ENCODE data around the gene FOXO3. TPM values are rescaled to one million over a fixed set of nuclear protein-coding genes. Genes with fewer than 3 reads are reported as not detected.

The FOXO3 gene
- total and polyA plus RNA-seq, 5 donors from 2014 or later = 16.9 to 24.2 (median 23.3) TPM

DNA sequence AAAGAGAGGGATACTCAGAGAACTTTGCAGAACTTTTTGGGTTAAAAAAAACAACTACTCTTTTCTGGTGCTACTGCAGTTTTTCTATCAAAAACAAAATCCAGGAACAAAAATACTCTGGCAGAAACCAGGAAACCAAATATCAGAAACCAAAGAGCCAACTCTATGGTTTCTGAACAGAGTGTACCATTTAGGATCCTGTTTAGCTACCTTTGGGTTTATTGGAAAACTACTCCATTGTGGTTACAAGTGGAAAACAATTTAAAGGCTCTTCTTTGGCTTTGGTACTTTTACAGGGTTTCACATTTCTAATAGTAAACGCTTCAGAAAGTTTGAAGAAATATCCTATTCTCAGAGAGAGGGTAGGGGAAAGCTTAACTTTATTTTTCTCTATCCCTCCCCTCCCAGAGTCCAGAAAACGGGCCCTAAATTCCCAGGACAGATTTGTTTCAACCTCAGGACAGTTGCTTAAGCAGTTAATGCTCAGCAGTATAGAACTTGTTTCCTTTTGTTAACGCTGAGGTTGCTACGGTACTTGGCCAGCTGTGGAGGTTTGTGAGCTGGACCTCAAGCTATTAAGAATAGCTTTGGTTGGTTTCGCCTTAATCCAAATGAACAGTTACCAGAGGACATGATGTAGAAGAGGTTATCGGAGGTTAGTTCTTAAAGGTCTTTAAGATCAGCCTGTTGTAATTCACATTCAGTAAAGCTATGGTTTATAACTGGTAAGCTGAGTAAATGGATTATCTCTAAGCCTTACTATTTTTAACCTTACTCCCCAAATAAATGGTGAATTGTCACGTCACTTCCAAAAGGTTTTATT lies 47.9 kb downstream of the FOXO3 start:
- Histone ChIP-seq H3K27ac (ENCODE audit: insufficient read depth, low read length, poor library complexity, severe bottlenecking) (no peak overlapping the region), H3K4me1 (ENCODE audit: control insufficient read depth, insufficient read depth, low read length, poor library complexity, severe bottlenecking) (peaks cover 8% of the 10 kb centered on the region), H3K9me3 (ENCODE audit: control insufficient read depth in 2 of 2, low read length in 2 of 2) (peaks cover 0 to 3% of the 10 kb centered on the region in 2 experiments), H3K27me3 (ENCODE audit: control insufficient read depth, insufficient read depth, low read length) (no peaks in the 10 kb centered on the region), H3K4me3 (ENCODE audit: low read depth, low read length) (no peak overlapping the region), H3K36me3 (ENCODE audit: control insufficient read depth, insufficient read depth, low read length) (no peaks in the 10 kb centered on the region)
- ATAC-seq (ENCODE audit: low read depth in 2 of 2) (no peak), DNase-seq (no peak)
- Mint-ChIP-seq H3K4me3 (no peak overlapping the region), H3K27ac (peak overlapping the region in 1 of 3 donors; percentile 27), H3K36me3 (peaks cover 15% of the 10 kb centered on the region), H3K4me1 (peaks cover 36 to 78% (median 54%) of the 10 kb centered on the region in 4 donors), H3K27me3 (no peaks in the 10 kb centered on the region), H3K9me3 (peaks cover 0 to 8% (median 0%) of the 10 kb centered on the region in 7 donors)

- Mint-ChIP-seq H3K36me3 (peaks cover 11% of the 10 kb centered on the region), H3K4me1 (peaks cover 41 to 78% (median 55%) of the 10 kb centered on the region in 4 donors), H3K9me3 (peaks cover 0 to 8% (median 0%) of the 10 kb centered on the region in 7 donors), H3K27me3 (no peaks in the 10 kb centered on the region), H3K4me3 (peak overlapping the region in 1 of 4 donors; percentile 29), H3K27ac (no peak overlapping the region)
- Histone ChIP-seq H3K27ac (ENCODE audit: insufficient read depth, low read length, poor library complexity, severe bottlenecking) (no peak overlapping the region), H3K36me3 (ENCODE audit: control insufficient read depth, insufficient read depth, low read length) (no peaks in the 10 kb centered on the region), H3K4me1 (ENCODE audit: control insufficient read depth, insufficient read depth, low read length, poor library complexity, severe bottlenecking) (peaks cover 5% of the 10 kb centered on the region), H3K27me3 (ENCODE audit: control insufficient read depth, insufficient read depth, low read length) (no peaks in the 10 kb centered on the region), H3K9me3 (ENCODE audit: control insufficient read depth in 2 of 2, low read length in 2 of 2) (peaks cover 0 to 3% of the 10 kb centered on the region in 2 experiments), H3K4me3 (ENCODE audit: low read depth, low read length) (no peak overlapping the region)
- DNase-seq (no peak), ATAC-seq (ENCODE audit: low read depth in 2 of 2) (no peak)
These were observed 48.6 kb downstream of the FOXO3 start for GRCh38 chr6:108609276-108609769.

DNA sequence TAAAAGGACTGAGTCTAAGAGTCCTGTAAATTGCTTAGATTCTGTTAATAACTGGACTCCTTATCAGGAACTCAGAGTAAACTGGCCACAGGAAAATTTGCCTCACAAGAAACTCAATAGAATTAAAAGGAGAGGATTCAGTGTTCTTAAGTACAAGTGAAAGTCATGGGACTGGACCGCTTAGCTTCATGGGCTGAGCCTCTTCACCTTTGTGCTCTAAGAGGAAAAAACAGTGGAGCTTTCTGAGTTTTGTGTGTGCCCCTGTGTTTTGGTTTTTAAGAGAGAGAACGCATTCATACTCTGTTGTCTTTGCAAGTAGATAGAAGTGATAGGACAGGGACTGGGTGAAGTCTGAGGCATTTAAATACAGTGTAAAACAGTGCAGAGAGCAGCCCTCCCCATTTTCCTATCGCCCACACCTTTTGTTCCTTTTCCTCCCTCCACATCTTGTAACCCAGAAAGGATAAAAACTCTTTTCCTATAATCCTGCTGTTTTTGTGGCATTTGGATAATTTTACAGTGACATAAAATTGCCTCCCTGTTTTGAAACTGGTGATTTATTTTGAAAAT lies 49.6 kb downstream of the FOXO3 start:
- DNase-seq (no peak), ATAC-seq (ENCODE audit: low read depth in 2 of 2) (no peak)
- no peak overlapping the region for H3K4me3 ChIP-seq (ENCODE audit: low read depth, low read length)
- Mint-ChIP-seq H3K4me1 (peaks cover 43 to 76% (median 59%) of the 10 kb centered on the region in 4 donors), H3K4me3 (no peak overlapping the region), H3K36me3 (peaks cover 11% of the 10 kb centered on the region), H3K27me3 (no peaks in the 10 kb centered on the region), H3K9me3 (peaks cover 0 to 8% (median 0%) of the 10 kb centered on the region in 7 donors), H3K27ac (no peak overlapping the region)
- H3K9me3 ChIP-seq (ENCODE audit: control insufficient read depth in 2 of 2, low read length in 2 of 2) = peaks cover 0 to 3% of the 10 kb centered on the region in 2 experiments
- H3K4me1 ChIP-seq (ENCODE audit: control insufficient read depth, insufficient read depth, low read length, poor library complexity, severe bottlenecking) = no peaks in the 10 kb centered on the region
- H3K27me3 ChIP-seq (ENCODE audit: control insufficient read depth, insufficient read depth, low read length) = no peaks in the 10 kb centered on the region
- H3K27ac ChIP-seq (ENCODE audit: insufficient read depth, low read length, poor library complexity, severe bottlenecking) = no peak overlapping the region
- no peaks in the 10 kb centered on the region for H3K36me3 ChIP-seq (ENCODE audit: control insufficient read depth, insufficient read depth, low read length)

DNA sequence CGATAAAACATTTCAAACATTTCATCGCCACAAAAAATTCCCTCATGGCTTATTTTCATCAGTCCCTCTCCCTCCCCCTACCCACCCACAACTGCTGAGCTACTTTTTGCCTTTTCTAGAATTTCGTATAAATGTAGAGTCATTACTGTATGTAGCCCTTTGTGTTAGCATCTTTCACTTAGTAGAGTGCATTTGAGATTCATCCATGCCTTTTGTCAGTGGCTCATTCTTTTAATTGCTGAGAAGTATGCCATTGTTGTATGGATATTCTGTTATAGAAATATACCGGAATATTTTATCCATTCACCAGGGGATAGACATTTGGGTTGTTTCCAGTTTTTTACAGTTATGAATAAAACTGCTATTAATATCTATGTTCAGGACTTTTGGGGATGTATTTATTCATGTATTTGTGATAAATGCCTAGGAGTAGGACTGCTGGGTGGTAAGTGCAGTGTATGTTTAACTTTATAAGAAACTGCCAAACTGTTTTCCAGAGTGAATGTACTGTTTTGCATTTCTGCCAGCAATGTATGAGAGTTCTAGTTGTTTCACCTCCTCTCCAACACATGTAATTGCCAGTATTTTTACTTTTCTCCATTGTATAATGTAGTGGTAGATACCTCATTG lies 50.4 kb downstream of the FOXO3 start:
- Histone ChIP-seq H3K27me3 (ENCODE audit: control insufficient read depth, insufficient read depth, low read length) (no peaks in the 10 kb centered on the region), H3K4me3 (ENCODE audit: low read depth, low read length) (no peak overlapping the region), H3K9me3 (ENCODE audit: control insufficient read depth in 2 of 2, low read length in 2 of 2) (peaks cover 0 to 3% of the 10 kb centered on the region in 2 experiments), H3K27ac (ENCODE audit: insufficient read depth, low read length, poor library complexity, severe bottlenecking) (no peak overlapping the region), H3K4me1 (ENCODE audit: control insufficient read depth, insufficient read depth, low read length, poor library complexity, severe bottlenecking) (no peaks in the 10 kb centered on the region), H3K36me3 (ENCODE audit: control insufficient read depth, insufficient read depth, low read length) (no peaks in the 10 kb centered on the region)
- Mint-ChIP-seq H3K4me3 (no peak overlapping the region), H3K27ac (no peak overlapping the region), H3K27me3 (no peaks in the 10 kb centered on the region), H3K36me3 (peaks cover 11% of the 10 kb centered on the region), H3K9me3 (peaks cover 0 to 8% (median 0%) of the 10 kb centered on the region in 7 donors), H3K4me1 (peaks cover 39 to 74% (median 57%) of the 10 kb centered on the region in 4 donors)
- ATAC-seq (ENCODE audit: low read depth in 2 of 2) = no peak
- DNase-seq = no peak

DNA sequence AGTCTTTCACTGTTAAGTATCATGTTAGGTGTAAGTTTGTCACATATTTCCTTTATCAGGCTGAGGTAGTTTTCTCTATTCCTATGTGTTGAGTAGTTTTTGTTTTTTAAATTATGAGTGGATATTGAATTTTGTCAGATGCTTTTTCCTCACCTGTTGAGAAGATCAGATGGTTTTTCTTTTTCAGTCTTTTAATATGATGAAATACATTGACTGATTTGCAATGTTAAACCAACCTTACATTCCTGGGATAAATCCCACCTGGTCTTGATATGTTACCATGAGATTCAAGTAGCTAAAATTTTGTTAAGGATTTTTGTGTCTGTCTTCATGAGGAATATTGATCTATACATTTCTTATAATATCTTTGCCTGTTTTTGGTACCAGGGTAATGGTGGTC lies 52.1 kb downstream of the FOXO3 start:
- peaks cover 39 to 67% (median 53%) of the 10 kb centered on the region in 4 donors for H3K4me1 Mint-ChIP-seq
- no peaks in the 10 kb centered on the region for H3K27me3 Mint-ChIP-seq
- no peak overlapping the region for H3K4me3 Mint-ChIP-seq
- H3K4me3 ChIP-seq (ENCODE audit: low read depth, low read length) = no peak overlapping the region
- H3K9me3 ChIP-seq (ENCODE audit: control insufficient read depth in 2 of 2, low read length in 2 of 2) = peaks cover 0 to 3% of the 10 kb centered on the region in 2 experiments
- H3K36me3 ChIP-seq (ENCODE audit: control insufficient read depth, insufficient read depth, low read length) = no peaks in the 10 kb centered on the region
- DNase-seq (no peak), ATAC-seq (ENCODE audit: low read depth in 2 of 2) (no peak)
- no peaks in the 10 kb centered on the region for H3K4me1 ChIP-seq (ENCODE audit: control insufficient read depth, insufficient read depth, low read length, poor library complexity, severe bottlenecking)
- H3K27ac Mint-ChIP-seq = no peak overlapping the region
- peaks cover 8% of the 10 kb centered on the region for H3K36me3 Mint-ChIP-seq
- H3K27ac ChIP-seq (ENCODE audit: insufficient read depth, low read length, poor library complexity, severe bottlenecking) = no peak overlapping the region
- H3K27me3 ChIP-seq (ENCODE audit: control insufficient read depth, insufficient read depth, low read length) = no peaks in the 10 kb centered on the region
- H3K9me3 Mint-ChIP-seq = peaks cover 0 to 8% (median 0%) of the 10 kb centered on the region in 7 donors

DNA sequence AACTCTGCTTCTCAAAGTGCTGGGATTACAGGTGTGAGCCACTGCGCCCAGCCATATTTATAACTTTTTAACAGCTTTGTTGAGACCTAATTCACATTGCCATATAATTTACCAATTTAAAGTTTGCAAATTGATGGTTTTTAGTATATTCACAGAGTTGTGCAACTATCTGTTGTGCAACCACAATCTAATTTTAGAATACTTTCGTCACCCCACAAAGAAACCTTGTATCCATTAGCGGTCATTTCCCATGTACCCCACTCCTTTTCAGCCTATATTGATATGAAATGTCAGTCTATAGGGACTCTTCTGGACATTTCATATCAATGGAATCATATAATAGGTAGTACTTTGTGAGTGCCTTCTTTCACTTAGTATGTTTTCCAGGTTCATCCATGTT lies 55.8 kb downstream of the FOXO3 start:
- Mint-ChIP-seq H3K4me3 (no peak overlapping the region), H3K4me1 (peaks cover 41 to 70% (median 51%) of the 10 kb centered on the region in 4 donors), H3K27ac (no peak overlapping the region), H3K9me3 (peaks cover 0 to 8% (median 0%) of the 10 kb centered on the region in 7 donors), H3K36me3 (peaks cover 13% of the 10 kb centered on the region), H3K27me3 (no peaks in the 10 kb centered on the region)
- Histone ChIP-seq H3K9me3 (ENCODE audit: control insufficient read depth in 2 of 2, low read length in 2 of 2) (peaks cover 0 to 3% of the 10 kb centered on the region in 2 experiments), H3K4me1 (ENCODE audit: control insufficient read depth, insufficient read depth, low read length, poor library complexity, severe bottlenecking) (peaks cover 8% of the 10 kb centered on the region), H3K27me3 (ENCODE audit: control insufficient read depth, insufficient read depth, low read length) (no peaks in the 10 kb centered on the region), H3K27ac (ENCODE audit: insufficient read depth, low read length, poor library complexity, severe bottlenecking) (no peak overlapping the region), H3K36me3 (ENCODE audit: control insufficient read depth, insufficient read depth, low read length) (no peaks in the 10 kb centered on the region), H3K4me3 (ENCODE audit: low read depth, low read length) (no peak overlapping the region)
- no peak for DNase-seq
- ATAC-seq (ENCODE audit: low read depth in 2 of 2) = no peak

DNA sequence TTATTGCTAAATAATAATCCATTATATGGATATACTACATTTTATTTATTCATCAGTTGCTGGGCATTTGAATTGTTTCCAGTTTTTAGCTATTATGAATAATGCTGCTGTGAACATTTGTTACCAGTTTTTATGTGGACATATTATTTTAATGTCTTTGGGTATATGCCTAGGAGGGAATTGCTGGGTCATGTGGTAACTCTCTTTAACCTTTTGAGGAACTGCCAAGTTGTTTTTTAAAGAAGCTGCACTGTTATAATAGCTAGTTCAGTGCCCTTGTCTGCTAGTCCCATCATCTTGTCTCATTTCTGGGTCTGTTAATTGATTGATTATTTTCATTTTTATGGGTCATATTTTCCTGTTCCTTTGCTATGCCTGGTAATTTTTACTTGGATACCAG lies 56.3 kb downstream of the FOXO3 start:
- H3K4me1 Mint-ChIP-seq = peaks cover 44 to 72% (median 50%) of the 10 kb centered on the region in 4 donors
- H3K27me3 ChIP-seq (ENCODE audit: control insufficient read depth, insufficient read depth, low read length) = no peaks in the 10 kb centered on the region
- H3K27ac ChIP-seq (ENCODE audit: insufficient read depth, low read length, poor library complexity, severe bottlenecking) = no peak overlapping the region

More for the DNA sequence above, 56.3 kb downstream of the FOXO3 start:
- no peak overlapping the region for H3K4me3 Mint-ChIP-seq
- no peak overlapping the region for H3K27ac Mint-ChIP-seq
- no peak overlapping the region for H3K4me3 ChIP-seq (ENCODE audit: low read depth, low read length)
- H3K36me3 Mint-ChIP-seq = peaks cover 16% of the 10 kb centered on the region
- H3K9me3 ChIP-seq (ENCODE audit: control insufficient read depth in 2 of 2, low read length in 2 of 2) = peaks cover 0 to 3% of the 10 kb centered on the region in 2 experiments
- no peak for DNase-seq
- peaks cover 8% of the 10 kb centered on the region for H3K4me1 ChIP-seq (ENCODE audit: control insufficient read depth, insufficient read depth, low read length, poor library complexity, severe bottlenecking)
- ATAC-seq (ENCODE audit: low read depth in 2 of 2) = no peak
- peaks cover 0 to 8% (median 0%) of the 10 kb centered on the region in 7 donors for H3K9me3 Mint-ChIP-seq
- no peaks in the 10 kb centered on the region for H3K36me3 ChIP-seq (ENCODE audit: control insufficient read depth, insufficient read depth, low read length)
- no peaks in the 10 kb centered on the region for H3K27me3 Mint-ChIP-seq
